ENCODE results near the gene HTR4.

The HTR4 gene

GRCh38 chr5:148632255-148633066 lies 21.9 kb downstream of the HTR4 start:
- H3K36me3 ChIP-seq (ENCODE audit: insufficient read depth, low read length), result no peaks in the 10 kb centered on the region
- no peaks in the 10 kb centered on the region for H3K79me2 ChIP-seq (ENCODE audit: insufficient read depth, low read length)
- H3K27me3 ChIP-seq (ENCODE audit: insufficient read depth, low read length, poor library complexity, severe bottlenecking), result peaks cover 18% of the 10 kb centered on the region
- no peaks in the 10 kb centered on the region for H3F3A ChIP-seq (ENCODE audit: low read depth)
- H3K9ac ChIP-seq (ENCODE audit: low read depth, low read length, poor library complexity, severe bottlenecking), result no peak overlapping the region
- H3K9me3 ChIP-seq (ENCODE audit: insufficient read depth, low read depth, low read length), result no peaks in the 10 kb centered on the region
- H3K4me1 ChIP-seq (ENCODE audit: insufficient read depth, low read length, poor library complexity, severe bottlenecking), result no peaks in the 10 kb centered on the region
- H2AFZ ChIP-seq (ENCODE audit: low read length), result no peak overlapping the region
- H3K4me2 ChIP-seq (ENCODE audit: low read depth, low read length, poor library complexity, severe bottlenecking), result no peak overlapping the region
- no peaks in the 10 kb centered on the region for H4K20me1 ChIP-seq (ENCODE audit: insufficient read depth, low read length, poor library complexity, severe bottlenecking)
- no peak overlapping the region for H3K4me3 ChIP-seq (ENCODE audit: low read length, poor library complexity, severe bottlenecking)
- TF ChIP-seq EZH2phosphoT487 (IDR thresholded peaks at IDR 0.05; ENCODE audit: borderline replicate concordance) (no peak), CTCF (conservative IDR thresholded peaks at IDR 0.05; ENCODE audit: low read length) (no peak)
- H3K9me2 ChIP-seq (replicated peaks; ENCODE audit: low read depth, low read length), result no peaks in the 10 kb centered on the region

GRCh38 chr5:148626986-148627385 lies 27.3 kb downstream of the HTR4 start:
- Histone ChIP-seq H3K4me1 (ENCODE audit: insufficient read depth, low read length, poor library complexity, severe bottlenecking) (no peaks in the 10 kb centered on the region), H4K20me1 (ENCODE audit: insufficient read depth, low read length, poor library complexity, severe bottlenecking) (no peaks in the 10 kb centered on the region), H3K79me2 (ENCODE audit: insufficient read depth, low read length) (no peaks in the 10 kb centered on the region), H2AFZ (ENCODE audit: low read length) (no peak overlapping the region), H3F3A (ENCODE audit: low read depth) (no peaks in the 10 kb centered on the region), H3K9me3 (ENCODE audit: insufficient read depth, low read depth, low read length) (no peaks in the 10 kb centered on the region), H3K9me2 (replicated peaks; ENCODE audit: low read depth, low read length) (no peaks in the 10 kb centered on the region), H3K4me2 (ENCODE audit: low read depth, low read length, poor library complexity, severe bottlenecking) (no peak overlapping the region), H3K36me3 (ENCODE audit: insufficient read depth, low read length) (no peaks in the 10 kb centered on the region), H3K27me3 (ENCODE audit: insufficient read depth, low read length, poor library complexity, severe bottlenecking) (peaks cover 41% of the 10 kb centered on the region), H3K9ac (ENCODE audit: low read depth, low read length, poor library complexity, severe bottlenecking) (no peak overlapping the region), H3K4me3 (ENCODE audit: low read length, poor library complexity, severe bottlenecking) (no peak overlapping the region)
- TF ChIP-seq EZH2phosphoT487 (IDR thresholded peaks at IDR 0.05; ENCODE audit: borderline replicate concordance) (no peak), CTCF (conservative IDR thresholded peaks at IDR 0.05; ENCODE audit: low read length) (no peak)

- Histone ChIP-seq H2AFZ (ENCODE audit: low read length) (no peak overlapping the region), H3K36me3 (ENCODE audit: insufficient read depth, low read length) (no peaks in the 10 kb centered on the region), H3K4me3 (ENCODE audit: low read length, poor library complexity, severe bottlenecking) (no peak overlapping the region), H3K79me2 (ENCODE audit: insufficient read depth, low read length) (no peaks in the 10 kb centered on the region), H3K27me3 (ENCODE audit: insufficient read depth, low read length, poor library complexity, severe bottlenecking) (peaks cover 48% of the 10 kb centered on the region), H3K9ac (ENCODE audit: low read depth, low read length, poor library complexity, severe bottlenecking) (no peak overlapping the region), H3F3A (ENCODE audit: low read depth) (no peaks in the 10 kb centered on the region), H3K9me3 (ENCODE audit: insufficient read depth, low read depth, low read length) (no peaks in the 10 kb centered on the region), H3K9me2 (replicated peaks; ENCODE audit: low read depth, low read length) (no peaks in the 10 kb centered on the region), H3K4me1 (ENCODE audit: insufficient read depth, low read length, poor library complexity, severe bottlenecking) (peaks cover 4% of the 10 kb centered on the region), H4K20me1 (ENCODE audit: insufficient read depth, low read length, poor library complexity, severe bottlenecking) (no peaks in the 10 kb centered on the region), H3K4me2 (ENCODE audit: low read depth, low read length, poor library complexity, severe bottlenecking) (no peak overlapping the region)
- TF ChIP-seq CTCF (conservative IDR thresholded peaks at IDR 0.05; ENCODE audit: low read length), result no peak
- no peak for TF ChIP-seq EZH2phosphoT487 (IDR thresholded peaks at IDR 0.05; ENCODE audit: borderline replicate concordance)
Observed at GRCh38 chr5:148626081-148626613, 28.2 kb downstream of the HTR4 start.
